Neural cell (in vitro differentiated cells): Measurements from ENCODE around the gene DCUN1D2. TPM values are rescaled to one million over a fixed set of nuclear protein-coding genes. Genes with fewer than 3 reads are reported as not detected.
"Not testable (repeated sequence)": the region's sequence is repeated elsewhere in the genome, so short reads cannot be mapped to it uniquely, and the experiment has no call there.

Experiments
- H2AFZ ChIP-seq: fragments of 200-600, 300-800 bp; sonication (generic), shearing (Covaris generic); 2 replicates; pipeline ENCODE4 v1.6.0; 2014; ENCODE audit warnings: low read depth, mild to moderate bottlenecking, antibody characterized with exemption, low read length, moderate library complexity
- H3F3A ChIP-seq: fragments of 200-600 bp; shearing (Covaris generic); 2 replicates; pipeline ENCODE4 v1.6.1; 2016; ENCODE audit warnings: mild to moderate bottlenecking, moderate library complexity, mixed read lengths, antibody characterized with exemption, low read length; ENCODE audit not compliant: insufficient read depth, poor library complexity, severe bottlenecking
- H3K27ac ChIP-seq: fragments of 200-600, 300-800 bp; sonication (generic), shearing (Covaris generic); 2 replicates; pipeline ENCODE4 v1.5.1; 2014; ENCODE audit warnings: mild to moderate bottlenecking, low read length, moderate library complexity
- H3K27me3 ChIP-seq: fragments of 300-800, 200-600 bp; sonication (generic), shearing (Covaris generic); 2 replicates; pipeline ENCODE4 v1.6.0; 2014; ENCODE audit warnings: mild to moderate bottlenecking, low read depth, low read length, moderate library complexity; ENCODE audit not compliant: insufficient read depth
- H3K36me3 ChIP-seq: fragments of 300-800, 200-600 bp; sonication (generic), shearing (Covaris generic); 2 replicates; pipeline ENCODE4 v1.5.1; 2014; ENCODE audit warnings: mild to moderate bottlenecking, antibody characterized with exemption, low read length, moderate library complexity; ENCODE audit not compliant: insufficient read depth
- H3K4me2 ChIP-seq: fragments of 300-800, 200-600 bp; sonication (generic), shearing (Covaris generic); 2 replicates; pipeline ENCODE4 v1.6.0; 2014; ENCODE audit warnings: mild to moderate bottlenecking, low read length
- H3K4me3 ChIP-seq: fragments of 300-800, 200-600 bp; sonication (generic), shearing (Covaris generic); 2 replicates; pipeline ENCODE4 v1.5.1; 2014; ENCODE audit warnings: mild to moderate bottlenecking, low read length, moderate library complexity
- H3K79me2 ChIP-seq: fragments of 200-600 bp; shearing (Covaris generic); replicated peaks from 2 replicates; pipeline ENCODE4 v1.6.0; 2014; ENCODE audit warnings: mild to moderate bottlenecking, low read length, moderate library complexity; ENCODE audit not compliant: insufficient read depth
- H3K9ac ChIP-seq: fragments of 300-800, 200-600 bp; sonication (generic), shearing (Covaris generic); 2 replicates; pipeline ENCODE4 v1.6.1; 2016; ENCODE audit warnings: mild to moderate bottlenecking, low read length, mixed read lengths
- H3K9me2 ChIP-seq: fragments of 200-600 bp; shearing (Covaris generic); 2 replicates; pipeline ENCODE4 v1.6.1; 2016; ENCODE audit warnings: mild to moderate bottlenecking, low read length, mixed read lengths; ENCODE audit not compliant: insufficient read depth
- H3K9me3 ChIP-seq: fragments of 200-600, 300-800 bp; sonication (generic), shearing (Covaris generic); 2 replicates; pipeline ENCODE4 v1.6.1; 2016; ENCODE audit warnings: mild to moderate bottlenecking, mixed run types, low read length, moderate library complexity, mixed read lengths
- H4K20me1 ChIP-seq: fragments of 200-600 bp; shearing (Covaris generic); 2 replicates; pipeline ENCODE4 v1.6.1; 2016; ENCODE audit warnings: mild to moderate bottlenecking, mixed run types; ENCODE audit not compliant: insufficient read depth
- EP300 ChIP-seq: fragments of 450-650 bp; conservative IDR thresholded peaks from 2 replicates; pipeline ENCODE4 v1.6.1; 2014; ENCODE audit warnings: antibody characterized with exemption, mild to moderate bottlenecking, moderate library complexity; ENCODE audit not compliant: poor library complexity, severe bottlenecking
- EZH2 ChIP-seq: fragments of 200-600, 300-800 bp; shearing (Covaris generic), sonication (generic); IDR thresholded peaks from 2 replicates; pipeline ENCODE4 v1.6.1; 2014; ENCODE audit warnings: antibody characterized with exemption, low read length, borderline replicate concordance, mild to moderate bottlenecking; ENCODE audit not compliant: insufficient read depth, poor library complexity, severe bottlenecking
- MXI1 ChIP-seq: fragments of 450-650 bp; conservative IDR thresholded peaks from 2 replicates; pipeline ENCODE4 v1.6.1; 2014; ENCODE audit warnings: antibody characterized with exemption, mild to moderate bottlenecking; ENCODE audit not compliant: poor library complexity, severe bottlenecking
- POLR2AphosphoS5 ChIP-seq: IDR thresholded peaks from 2 replicates; pipeline ENCODE4 v1.6.1; 2012
- RAD21 ChIP-seq: fragments of 450-650 bp; conservative IDR thresholded peaks from 2 replicates; pipeline ENCODE4 v1.6.1; 2014; ENCODE audit warnings: antibody characterized with exemption, mild to moderate bottlenecking, moderate library complexity
- SMC3 ChIP-seq: fragments of 450-650 bp; conservative IDR thresholded peaks from 2 replicates; pipeline ENCODE4 v1.6.1; 2014; ENCODE audit warnings: antibody characterized with exemption, mild to moderate bottlenecking, moderate library complexity; ENCODE audit not compliant: poor library complexity
- TAF1 ChIP-seq: IDR thresholded peaks from 2 replicates; pipeline ENCODE4 v1.6.1; 2012; ENCODE audit warnings: low read depth
- polyA plus RNA-seq: library from polyadenylated mRNA; depleted of rRNA; stranded (reverse); fragments of >200 nt; gene quantifications from 2 replicates; pipeline ENCODE4 v1.2.3, GENCODE V29; 2014
- TF ChIP-seq, protein P1 (sequence below): fragments of 450-650 bp; IDR thresholded peaks from 2 replicates; pipeline ENCODE4 v1.5.1; 2014; ENCODE audit warnings: antibody characterized with exemption, mild to moderate bottlenecking, moderate library complexity; ENCODE audit not compliant: poor library complexity, severe bottlenecking
- TF ChIP-seq, protein P2 (sequence below): IDR thresholded peaks from 2 replicates; pipeline ENCODE4 v1.6.1; 2012; ENCODE audit warnings: borderline replicate concordance

DCUN1D2 gene
- polyA plus RNA-seq, 1 donor from 2014 or later = 55.9 TPM

DNA sequence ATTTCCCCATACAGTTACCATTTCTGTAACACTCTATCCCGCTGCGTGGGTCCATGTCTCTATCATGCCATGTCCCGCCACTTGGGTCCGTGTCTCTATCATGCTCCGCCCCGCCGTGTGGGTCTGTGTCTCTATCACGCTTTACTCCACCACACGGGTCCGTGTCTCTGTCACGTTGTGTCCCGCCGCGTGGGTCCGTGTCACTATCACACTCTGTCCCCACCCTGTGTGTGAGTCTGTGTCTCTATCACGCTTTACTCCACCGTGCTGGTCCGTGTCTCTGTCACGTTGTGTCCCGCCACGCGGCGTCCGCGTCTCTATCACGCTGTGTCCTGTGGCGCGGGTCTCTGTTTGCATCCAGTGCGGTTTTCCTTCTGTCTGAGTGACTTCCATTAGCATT is 48.9 kb downstream of the DCUN1D2 start:
- Histone ChIP-seq H3K4me3 (no peak overlapping the region), H3K79me2 (no peaks in the 10 kb centered on the region), H3K27ac (no peak overlapping the region), H3K27me3 (no peaks in the 10 kb centered on the region), H3K9me3 (no peaks in the 10 kb centered on the region), H3K9me2 (no peaks in the 10 kb centered on the region), H4K20me1 (no peaks in the 10 kb centered on the region), H3F3A (no peaks in the 10 kb centered on the region), H3K36me3 (no peaks in the 10 kb centered on the region), H3K9ac (no peak overlapping the region), H2AFZ (no peak overlapping the region), H3K4me2 (no peak overlapping the region)
- TF ChIP-seq, protein P1, sequence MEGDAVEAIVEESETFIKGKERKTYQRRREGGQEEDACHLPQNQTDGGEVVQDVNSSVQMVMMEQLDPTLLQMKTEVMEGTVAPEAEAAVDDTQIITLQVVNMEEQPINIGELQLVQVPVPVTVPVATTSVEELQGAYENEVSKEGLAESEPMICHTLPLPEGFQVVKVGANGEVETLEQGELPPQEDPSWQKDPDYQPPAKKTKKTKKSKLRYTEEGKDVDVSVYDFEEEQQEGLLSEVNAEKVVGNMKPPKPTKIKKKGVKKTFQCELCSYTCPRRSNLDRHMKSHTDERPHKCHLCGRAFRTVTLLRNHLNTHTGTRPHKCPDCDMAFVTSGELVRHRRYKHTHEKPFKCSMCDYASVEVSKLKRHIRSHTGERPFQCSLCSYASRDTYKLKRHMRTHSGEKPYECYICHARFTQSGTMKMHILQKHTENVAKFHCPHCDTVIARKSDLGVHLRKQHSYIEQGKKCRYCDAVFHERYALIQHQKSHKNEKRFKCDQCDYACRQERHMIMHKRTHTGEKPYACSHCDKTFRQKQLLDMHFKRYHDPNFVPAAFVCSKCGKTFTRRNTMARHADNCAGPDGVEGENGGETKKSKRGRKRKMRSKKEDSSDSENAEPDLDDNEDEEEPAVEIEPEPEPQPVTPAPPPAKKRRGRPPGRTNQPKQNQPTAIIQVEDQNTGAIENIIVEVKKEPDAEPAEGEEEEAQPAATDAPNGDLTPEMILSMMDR = no peak
- no peak for TF ChIP-seq POLR2AphosphoS5
- TF ChIP-seq, protein P2, sequence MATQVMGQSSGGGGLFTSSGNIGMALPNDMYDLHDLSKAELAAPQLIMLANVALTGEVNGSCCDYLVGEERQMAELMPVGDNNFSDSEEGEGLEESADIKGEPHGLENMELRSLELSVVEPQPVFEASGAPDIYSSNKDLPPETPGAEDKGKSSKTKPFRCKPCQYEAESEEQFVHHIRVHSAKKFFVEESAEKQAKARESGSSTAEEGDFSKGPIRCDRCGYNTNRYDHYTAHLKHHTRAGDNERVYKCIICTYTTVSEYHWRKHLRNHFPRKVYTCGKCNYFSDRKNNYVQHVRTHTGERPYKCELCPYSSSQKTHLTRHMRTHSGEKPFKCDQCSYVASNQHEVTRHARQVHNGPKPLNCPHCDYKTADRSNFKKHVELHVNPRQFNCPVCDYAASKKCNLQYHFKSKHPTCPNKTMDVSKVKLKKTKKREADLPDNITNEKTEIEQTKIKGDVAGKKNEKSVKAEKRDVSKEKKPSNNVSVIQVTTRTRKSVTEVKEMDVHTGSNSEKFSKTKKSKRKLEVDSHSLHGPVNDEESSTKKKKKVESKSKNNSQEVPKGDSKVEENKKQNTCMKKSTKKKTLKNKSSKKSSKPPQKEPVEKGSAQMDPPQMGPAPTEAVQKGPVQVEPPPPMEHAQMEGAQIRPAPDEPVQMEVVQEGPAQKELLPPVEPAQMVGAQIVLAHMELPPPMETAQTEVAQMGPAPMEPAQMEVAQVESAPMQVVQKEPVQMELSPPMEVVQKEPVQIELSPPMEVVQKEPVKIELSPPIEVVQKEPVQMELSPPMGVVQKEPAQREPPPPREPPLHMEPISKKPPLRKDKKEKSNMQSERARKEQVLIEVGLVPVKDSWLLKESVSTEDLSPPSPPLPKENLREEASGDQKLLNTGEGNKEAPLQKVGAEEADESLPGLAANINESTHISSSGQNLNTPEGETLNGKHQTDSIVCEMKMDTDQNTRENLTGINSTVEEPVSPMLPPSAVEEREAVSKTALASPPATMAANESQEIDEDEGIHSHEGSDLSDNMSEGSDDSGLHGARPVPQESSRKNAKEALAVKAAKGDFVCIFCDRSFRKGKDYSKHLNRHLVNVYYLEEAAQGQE = no peak
- no peak for TF ChIP-seq EP300
- no peak for TF ChIP-seq EZH2
- no peak for TF ChIP-seq TAF1

DNA sequence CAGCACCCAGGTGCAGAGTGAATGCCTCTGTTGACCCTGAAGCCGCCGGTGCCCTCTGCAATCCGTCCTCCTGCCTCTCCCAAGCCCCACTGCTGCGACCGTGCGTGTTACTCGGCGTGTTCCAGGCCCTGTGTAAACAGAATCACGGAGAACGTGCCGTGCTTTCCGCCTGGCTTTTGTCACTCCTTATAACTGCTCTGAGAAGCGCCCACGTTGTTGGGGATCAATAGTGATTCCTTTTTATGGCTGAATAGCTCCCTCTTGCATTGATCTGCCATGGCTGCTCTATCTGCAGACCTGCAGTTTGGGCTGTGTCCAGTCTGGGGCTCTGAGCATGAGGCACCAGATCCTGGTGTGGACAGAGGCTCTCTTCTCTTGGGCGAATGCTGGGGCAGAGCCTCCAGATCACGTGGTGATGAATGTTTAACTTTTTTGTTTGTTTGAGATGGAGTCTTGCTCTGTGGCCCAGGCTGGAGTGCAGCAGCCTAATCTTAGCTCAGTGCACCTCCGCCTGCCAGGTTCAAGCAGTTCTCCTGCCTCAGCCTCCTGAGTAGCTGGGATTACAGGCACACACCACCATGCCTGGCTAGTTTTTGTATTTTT is 53.0 kb downstream of the DCUN1D2 start:
- Histone ChIP-seq H3K4me3 (no peak overlapping the region), H3K4me2 (no peak overlapping the region), H3K9ac (no peak overlapping the region), H3F3A (no peaks in the 10 kb centered on the region), H3K79me2 (no peaks in the 10 kb centered on the region), H2AFZ (no peak overlapping the region), H3K9me3 (no peaks in the 10 kb centered on the region), H3K9me2 (no peaks in the 10 kb centered on the region), H3K27ac (no peak overlapping the region), H3K27me3 (no peaks in the 10 kb centered on the region), H3K36me3 (no peaks in the 10 kb centered on the region), H4K20me1 (no peaks in the 10 kb centered on the region)
- TF ChIP-seq SMC3 (no peak), EP300 (no peak), TAF1 (no peak), MXI1 (no peak), POLR2AphosphoS5 (no peak), RAD21 (no peak), EZH2 (no peak)
- TF ChIP-seq, protein P1 = no peak
- TF ChIP-seq, protein P2 = no peak

DNA sequence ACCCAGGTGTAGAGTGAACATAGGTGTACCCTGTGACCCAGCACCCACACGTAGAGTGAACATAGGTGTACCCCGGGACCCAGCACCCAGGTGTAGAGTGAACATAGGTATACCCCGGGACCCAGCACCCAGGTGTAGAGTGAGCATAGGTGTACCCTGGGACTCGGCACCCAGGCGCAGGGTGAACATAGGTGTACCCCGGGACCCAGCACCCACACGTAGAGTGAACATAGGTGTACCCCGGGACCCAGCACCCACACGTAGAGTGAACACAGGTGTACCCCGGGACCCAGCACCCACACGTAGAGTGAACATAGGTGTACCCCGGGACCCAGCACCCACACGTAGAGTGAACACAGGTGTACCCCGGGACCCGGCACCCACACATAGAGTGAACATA is 53.6 kb downstream of the DCUN1D2 start:
- not testable (repeated sequence) for H3K9me2 ChIP-seq, H2AFZ ChIP-seq, H3K4me2 ChIP-seq, H3K27ac ChIP-seq, H3K9ac ChIP-seq, H4K20me1 ChIP-seq, H3K4me3 ChIP-seq, H3K36me3 ChIP-seq, H3K27me3 ChIP-seq, H3K9me3 ChIP-seq, H3K79me2 ChIP-seq, H3F3A ChIP-seq
